ENCODE results near the gene PLK5. TPM values are rescaled to one million over a fixed set of nuclear protein-coding genes. Genes with fewer than 3 reads are reported as not detected.
"Not testable (repeated sequence)": the region's sequence is repeated elsewhere in the genome, so short reads cannot be mapped to it uniquely, and the experiment has no call there.

The PLK5 gene
- total RNA-seq, 1 donor from 2014 or later, result not detected

GRCh38 chr19:1514986-1515721, 8.7 kb upstream of the PLK5 start:
- TF ChIP-seq CTCF (IDR thresholded peaks at IDR 0.05; ENCODE audit: insufficient read depth, low read length, poor library complexity, severe bottlenecking), result no peak
- DNase-seq (ENCODE audit: low read depth), result no peak
- H3K4me3 ChIP-seq (ENCODE audit: low read depth, low read length), result no peak overlapping the region
- H3K27me3 ChIP-seq (ENCODE audit: control insufficient read depth, insufficient read depth, low read length), result peaks cover 22% of the 10 kb centered on the region
- H3K36me3 ChIP-seq (ENCODE audit: control insufficient read depth, insufficient read depth, low read length), result no peaks in the 10 kb centered on the region

DNA sequence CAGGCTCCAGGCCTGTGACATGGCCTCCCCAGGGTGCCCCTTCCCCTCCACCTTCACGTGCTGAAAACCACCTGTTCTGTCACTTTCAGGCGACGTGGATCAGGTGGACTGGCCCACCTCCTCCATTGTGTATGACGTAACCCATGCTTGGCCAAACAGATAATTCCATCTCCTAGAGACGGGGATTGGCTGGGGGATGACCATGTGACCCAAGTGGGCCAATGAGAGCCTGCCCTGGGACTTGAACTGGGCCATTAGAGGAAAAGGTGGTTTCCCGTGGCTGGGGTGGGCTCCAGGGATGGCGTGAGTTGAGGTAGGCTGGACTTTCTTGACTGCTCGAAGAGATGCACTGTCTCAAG, 7.5 kb upstream of the PLK5 start:
- no peak for DNase-seq (ENCODE audit: low read depth)
- Histone ChIP-seq H3K27me3 (ENCODE audit: control insufficient read depth, insufficient read depth, low read length) (peaks cover 26% of the 10 kb centered on the region), H3K36me3 (ENCODE audit: control insufficient read depth, insufficient read depth, low read length) (no peaks in the 10 kb centered on the region), H3K4me3 (ENCODE audit: low read depth, low read length) (no peak overlapping the region)
- TF ChIP-seq CTCF (IDR thresholded peaks at IDR 0.05; ENCODE audit: insufficient read depth, low read length, poor library complexity, severe bottlenecking), result no peak

- TF ChIP-seq CTCF (IDR thresholded peaks at IDR 0.05; ENCODE audit: insufficient read depth, low read length, poor library complexity, severe bottlenecking), result no peak
- peaks cover 37% of the 10 kb centered on the region for H3K27me3 ChIP-seq (ENCODE audit: control insufficient read depth, insufficient read depth, low read length)
- no peaks in the 10 kb centered on the region for H3K36me3 ChIP-seq (ENCODE audit: control insufficient read depth, insufficient read depth, low read length)
Measured at GRCh38 chr19:1518471-1518870, 5.4 kb upstream of the PLK5 start.

GRCh38 chr19:1519802-1520201, 4.1 kb upstream of the PLK5 start:
- not testable (repeated sequence) for H3K4me3 ChIP-seq (ENCODE audit: low read depth, low read length); DNase-seq (ENCODE audit: low read depth); H3K36me3 ChIP-seq (ENCODE audit: control insufficient read depth, insufficient read depth, low read length)
- peaks cover 39% of the 10 kb centered on the region for H3K27me3 ChIP-seq (ENCODE audit: control insufficient read depth, insufficient read depth, low read length)

More at GRCh38 chr19:1518471-1518870, 5.4 kb upstream of the PLK5 start:
- no peak overlapping the region for H3K4me3 ChIP-seq (ENCODE audit: low read depth, low read length)
- no peak for DNase-seq (ENCODE audit: low read depth)

DNA sequence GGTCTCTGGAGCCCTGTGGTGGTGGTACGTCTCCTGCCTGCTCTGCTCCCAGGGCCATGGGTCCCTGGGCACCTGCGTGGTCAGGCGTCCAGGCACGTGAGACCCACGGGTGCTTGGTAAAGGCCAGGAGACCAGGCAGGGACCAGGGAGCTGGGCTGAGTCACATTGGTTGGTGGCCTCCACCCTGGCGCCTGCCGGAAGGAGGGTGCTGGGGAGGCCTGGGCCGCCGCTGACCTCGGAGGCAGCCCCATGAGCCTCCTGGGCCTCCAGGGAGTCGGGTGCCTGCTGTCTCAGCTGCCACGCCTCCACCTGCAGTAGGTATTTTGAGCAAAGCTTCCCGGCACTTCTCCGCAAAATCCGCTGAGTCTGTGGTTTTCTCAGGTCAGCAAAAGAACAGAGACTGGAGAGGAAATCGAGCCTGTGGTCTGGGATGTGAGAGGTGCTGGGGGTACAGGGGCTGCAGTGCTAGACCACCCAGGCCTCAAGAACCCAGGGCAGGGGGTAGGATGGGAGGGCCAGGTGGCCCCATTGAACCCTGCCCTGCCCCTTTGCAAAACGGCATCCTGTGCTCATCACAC, 3.6 kb upstream of the PLK5 start:
- peaks cover 40% of the 10 kb centered on the region for H3K27me3 ChIP-seq (ENCODE audit: control insufficient read depth, insufficient read depth, low read length)
- no peak overlapping the region for H3K4me3 ChIP-seq (ENCODE audit: low read depth, low read length)
- TF ChIP-seq CTCF (IDR thresholded peaks at IDR 0.05; ENCODE audit: insufficient read depth, low read length, poor library complexity, severe bottlenecking), result no peak
- no peak for DNase-seq (ENCODE audit: low read depth)
- no peaks in the 10 kb centered on the region for H3K36me3 ChIP-seq (ENCODE audit: control insufficient read depth, insufficient read depth, low read length)

DNA sequence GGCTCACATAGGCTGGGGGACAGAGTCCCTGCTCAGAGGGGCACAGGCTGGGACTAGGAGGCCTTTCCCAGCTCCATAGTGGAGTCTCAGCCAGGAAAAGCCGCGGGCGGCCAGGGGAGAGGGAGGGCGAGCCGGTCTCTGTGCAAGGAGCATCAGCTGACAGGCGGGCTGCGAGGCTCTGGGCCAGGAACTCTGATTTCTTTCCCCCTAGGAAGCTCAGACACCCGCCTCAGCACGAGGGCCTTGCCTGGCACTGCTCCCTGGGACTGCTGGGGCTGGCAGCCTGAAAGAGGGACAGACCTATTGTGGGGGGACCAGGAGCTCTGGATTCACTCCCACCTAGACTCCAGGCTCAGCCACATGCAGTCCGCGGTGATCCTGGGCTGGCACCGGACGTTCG, 2.2 kb upstream of the PLK5 start:
- DNase-seq (ENCODE audit: low read depth), result no peak
- H3K36me3 ChIP-seq (ENCODE audit: control insufficient read depth, insufficient read depth, low read length), result no peaks in the 10 kb centered on the region
- TF ChIP-seq CTCF (IDR thresholded peaks at IDR 0.05; ENCODE audit: insufficient read depth, low read length, poor library complexity, severe bottlenecking), result no peak
- H3K27me3 ChIP-seq (ENCODE audit: control insufficient read depth, insufficient read depth, low read length), result peaks cover 49% of the 10 kb centered on the region
- H3K4me3 ChIP-seq (ENCODE audit: low read depth, low read length), result no peak overlapping the region
